ES-I3 (cell line): ENCODE data around the gene RPS15.
A peak's percentile ranks its signal among the peaks of the same experiment; 100 is the strongest.
"Not testable (repeated sequence)": the region's sequence is repeated elsewhere in the genome, so short reads cannot be mapped to it uniquely, and the experiment has no call there.

Source experiments
- H3K36me3 ChIP-seq: 2 replicates; pipeline ENCODE4 v1.6.1; 2013; ENCODE audit warnings: mild to moderate bottlenecking, low read length, control low read depth, moderate library complexity; ENCODE audit not compliant: insufficient read depth
- H3K4me1 ChIP-seq: 2 replicates; pipeline ENCODE4 v1.6.1; 2013; ENCODE audit warnings: mild to moderate bottlenecking, control low read depth, low read length; ENCODE audit not compliant: insufficient read depth
- H3K9ac ChIP-seq: 2 replicates; pipeline ENCODE4 v1.6.1; 2013; ENCODE audit warnings: low read depth, mild to moderate bottlenecking, low read length, moderate library complexity
- H3K9me3 ChIP-seq: 2 replicates; pipeline ENCODE4 v1.6.1; 2013; ENCODE audit warnings: mild to moderate bottlenecking, low read length, moderate library complexity; ENCODE audit not compliant: control insufficient read depth, insufficient read depth

Gene RPS15

GRCh38 chr19:1410136-1410786, 27.9 kb upstream of the RPS15 start:
- no peaks in the 10 kb centered on the region; the same call in 1 of the 2 replicates for H3K36me3 ChIP-seq
- H3K9ac ChIP-seq = no peak overlapping the region
- peaks cover 9% of the 10 kb centered on the region; the same call in 1 of the 2 replicates for H3K4me1 ChIP-seq

DNA sequence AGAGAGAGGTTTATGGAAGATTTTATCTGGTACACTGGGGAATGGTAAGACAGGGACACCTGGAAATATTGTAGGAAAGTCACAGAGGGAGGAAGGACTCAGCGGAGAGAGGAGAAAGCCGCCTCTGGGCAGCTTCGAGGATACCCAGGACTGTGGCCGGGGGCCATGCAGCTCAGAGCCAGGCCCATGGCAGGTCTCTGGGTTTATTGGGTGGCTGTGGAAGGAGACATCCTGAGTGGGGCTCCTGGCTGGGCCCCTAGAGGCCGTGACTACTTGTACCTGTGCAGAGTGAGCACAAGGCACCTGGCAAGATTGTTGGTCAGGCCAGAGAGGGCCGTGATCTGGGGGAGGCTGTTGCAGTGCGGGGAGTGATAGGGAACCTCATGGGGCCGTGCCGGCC, 27.4 kb upstream of the RPS15 start:
- no peaks in the 10 kb centered on the region; the same call in 1 of the 2 replicates for H3K36me3 ChIP-seq
- H3K9ac ChIP-seq = no peak overlapping the region
- H3K4me1 ChIP-seq = peaks cover 12% of the 10 kb centered on the region
- H3K9me3 ChIP-seq = no peaks in the 10 kb centered on the region

More at GRCh38 chr19:1410136-1410786, 27.9 kb upstream of the RPS15 start:
- no peaks in the 10 kb centered on the region for H3K9me3 ChIP-seq

DNA sequence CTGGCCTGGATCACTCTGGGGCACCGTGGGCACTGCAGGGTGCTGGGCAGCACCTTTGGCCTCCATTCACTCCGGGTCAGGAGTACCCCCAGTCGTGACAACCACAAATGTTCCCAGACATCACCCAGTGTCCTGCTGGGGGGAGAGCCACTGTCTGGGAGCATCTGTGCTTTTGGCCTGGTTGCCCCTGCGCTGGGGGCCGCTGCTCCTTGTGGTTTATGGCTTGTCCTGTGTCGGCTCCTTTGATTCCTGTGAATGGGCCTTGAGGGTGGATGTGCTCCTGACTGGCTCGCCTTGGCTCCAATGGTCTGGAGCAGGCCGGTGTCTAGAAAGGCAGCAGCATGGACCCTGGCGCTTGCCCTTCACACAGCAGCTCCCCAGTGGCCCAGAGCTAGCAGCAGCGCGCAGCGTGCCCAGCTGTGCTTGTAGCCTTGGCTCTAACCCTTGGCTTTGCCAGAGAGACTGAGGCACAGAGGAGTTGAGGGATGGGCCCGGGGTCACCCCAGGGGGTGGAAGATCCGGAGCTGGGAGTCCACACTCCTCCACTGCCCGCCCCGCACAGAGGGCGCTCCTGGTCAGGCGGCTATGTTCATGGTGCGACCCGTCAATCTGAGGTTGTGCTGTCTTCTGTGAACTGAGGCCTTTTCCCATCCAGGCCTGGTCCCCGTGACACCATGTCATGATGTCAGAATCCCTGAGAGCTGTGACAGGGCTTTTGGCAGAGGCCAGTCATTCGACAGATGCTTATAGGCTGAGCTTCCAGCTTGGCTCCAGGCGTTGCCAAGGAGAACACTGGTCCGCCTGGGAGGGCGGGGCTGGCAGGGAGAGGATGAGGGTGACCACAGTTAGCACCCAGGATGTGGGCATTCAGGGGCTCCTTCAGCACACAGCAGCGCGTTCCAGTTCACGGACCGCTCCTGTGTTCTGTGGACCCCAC, 26.7 kb upstream of the RPS15 start:
- H3K9ac ChIP-seq = no peak overlapping the region
- no peaks in the 10 kb centered on the region for H3K9me3 ChIP-seq
- H3K36me3 ChIP-seq = no peaks in the 10 kb centered on the region; the same call in 1 of the 2 replicates
- H3K4me1 ChIP-seq = peaks cover 20% of the 10 kb centered on the region

GRCh38 chr19:1412323-1412923, 25.8 kb upstream of the RPS15 start:
- H3K36me3 ChIP-seq = no peaks in the 10 kb centered on the region; the same call in 1 of the 2 replicates
- peaks cover 20% of the 10 kb centered on the region for H3K4me1 ChIP-seq
- H3K9ac ChIP-seq = no peak overlapping the region
- H3K9me3 ChIP-seq = no peaks in the 10 kb centered on the region

DNA sequence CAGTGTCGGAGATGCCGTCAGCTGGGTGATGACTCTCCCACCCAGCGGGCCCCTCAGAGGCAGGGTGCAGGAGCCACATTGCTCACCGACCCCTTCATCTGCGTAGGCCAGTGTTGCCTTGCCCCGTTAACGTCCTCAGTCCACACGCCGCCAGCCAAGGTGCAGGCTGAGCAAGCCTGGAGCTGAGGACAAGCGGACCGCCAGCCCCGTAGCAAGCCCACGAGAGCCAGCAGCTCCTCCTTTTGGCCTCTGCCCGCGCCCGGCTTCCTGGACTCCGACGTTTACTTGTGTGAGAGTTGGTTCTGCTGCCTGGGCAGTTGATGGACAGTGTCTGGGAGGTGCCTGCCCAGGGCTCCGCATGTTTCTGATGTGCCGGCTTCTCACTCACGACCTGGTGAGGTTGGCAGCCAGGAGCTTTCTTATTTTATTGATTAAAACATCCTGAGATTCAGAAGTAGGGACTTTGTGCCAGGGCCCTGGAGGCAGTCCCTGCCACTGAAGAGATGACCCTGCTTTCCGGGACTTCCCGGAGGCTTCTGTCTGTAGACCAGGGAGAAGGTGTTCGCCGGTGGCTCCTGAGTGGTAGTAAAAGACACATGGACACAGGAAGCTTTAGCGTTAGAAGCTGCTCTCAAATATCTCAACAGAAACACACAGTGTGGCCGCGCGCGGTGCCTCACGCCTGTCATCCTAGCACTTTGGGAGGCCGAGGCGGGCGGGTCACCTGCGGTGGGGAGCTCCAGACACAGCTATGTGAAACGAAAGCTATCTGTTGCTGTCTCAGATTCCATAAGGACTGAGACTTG, 25.0 kb upstream of the RPS15 start:
- H3K36me3 ChIP-seq = no peaks in the 10 kb centered on the region; the same call in 1 of the 2 replicates
- H3K4me1 ChIP-seq = peaks cover 20% of the 10 kb centered on the region
- H3K9me3 ChIP-seq = no peaks in the 10 kb centered on the region
- no peak overlapping the region for H3K9ac ChIP-seq

DNA sequence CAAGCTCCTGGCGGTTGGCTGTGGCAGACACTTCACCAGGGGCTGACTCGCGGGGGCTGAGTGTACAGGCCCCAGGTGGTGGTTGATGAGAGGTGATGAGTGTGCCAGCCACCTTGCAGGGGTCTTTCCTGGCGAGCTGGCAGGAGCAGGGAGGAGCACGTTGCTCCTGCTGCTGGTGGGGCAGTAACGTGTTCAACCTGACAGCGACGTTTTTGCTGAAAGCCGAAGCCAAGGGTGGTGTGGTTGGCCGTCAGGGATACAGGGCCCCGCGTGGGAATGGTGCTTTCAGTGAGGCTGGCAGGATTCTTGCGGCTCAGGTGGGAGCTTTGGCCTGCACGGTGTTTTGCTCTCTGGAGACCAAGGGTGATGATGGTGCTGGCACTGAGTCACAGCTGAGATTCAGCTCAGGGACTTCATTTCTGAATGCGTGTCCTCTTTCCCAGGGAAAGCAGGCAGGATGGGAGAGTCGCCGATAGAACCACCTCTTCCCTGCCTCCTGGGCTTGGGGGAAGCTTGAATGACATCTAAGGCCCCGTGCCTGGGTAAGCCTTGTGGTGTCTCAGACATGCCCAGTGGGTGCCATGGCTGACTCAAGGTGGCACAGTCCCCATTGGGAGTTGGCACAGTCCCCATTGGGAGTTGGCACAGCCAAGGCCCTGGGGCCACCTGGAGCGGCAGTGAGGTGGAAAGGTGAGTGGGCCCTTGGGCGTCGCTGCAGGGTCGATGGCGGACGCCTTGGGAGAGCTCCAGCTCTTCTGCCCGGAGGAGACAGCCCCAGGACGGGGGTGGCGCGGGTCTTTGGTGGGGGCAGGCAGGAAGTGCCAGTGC, 22.0 kb upstream of the RPS15 start:
- Histone ChIP-seq H3K9ac (peak overlapping the region; percentile 17; the same call in 1 of the 2 replicates), H3K36me3 (peaks cover 2% of the 10 kb centered on the region), H3K9me3 (no peaks in the 10 kb centered on the region), H3K4me1 (peaks cover 15% of the 10 kb centered on the region)

DNA sequence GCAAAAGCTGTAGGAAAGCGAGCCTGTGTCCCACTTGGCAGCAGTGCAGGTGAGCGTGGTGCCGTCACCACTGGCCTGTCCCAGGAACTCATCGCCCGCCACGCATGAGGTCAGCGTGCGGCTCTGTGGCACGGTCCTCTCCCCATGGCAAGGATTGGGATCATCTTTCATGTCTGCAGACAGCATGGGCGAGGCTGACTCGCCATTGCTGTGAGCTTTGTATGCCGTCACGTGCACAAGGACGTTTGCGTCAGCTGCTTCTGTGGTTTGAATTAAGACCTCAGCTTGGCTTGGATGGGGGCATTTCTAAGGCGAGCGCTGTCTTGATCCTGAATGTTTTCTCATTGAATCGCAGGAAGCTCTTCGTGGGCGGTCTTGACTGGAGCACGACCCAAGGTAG, 21.1 kb upstream of the RPS15 start:
- H3K4me1 ChIP-seq = peaks cover 15% of the 10 kb centered on the region
- H3K36me3 ChIP-seq = peaks cover 2% of the 10 kb centered on the region
- H3K9me3 ChIP-seq = no peaks in the 10 kb centered on the region
- H3K9ac ChIP-seq = no peak overlapping the region

DNA sequence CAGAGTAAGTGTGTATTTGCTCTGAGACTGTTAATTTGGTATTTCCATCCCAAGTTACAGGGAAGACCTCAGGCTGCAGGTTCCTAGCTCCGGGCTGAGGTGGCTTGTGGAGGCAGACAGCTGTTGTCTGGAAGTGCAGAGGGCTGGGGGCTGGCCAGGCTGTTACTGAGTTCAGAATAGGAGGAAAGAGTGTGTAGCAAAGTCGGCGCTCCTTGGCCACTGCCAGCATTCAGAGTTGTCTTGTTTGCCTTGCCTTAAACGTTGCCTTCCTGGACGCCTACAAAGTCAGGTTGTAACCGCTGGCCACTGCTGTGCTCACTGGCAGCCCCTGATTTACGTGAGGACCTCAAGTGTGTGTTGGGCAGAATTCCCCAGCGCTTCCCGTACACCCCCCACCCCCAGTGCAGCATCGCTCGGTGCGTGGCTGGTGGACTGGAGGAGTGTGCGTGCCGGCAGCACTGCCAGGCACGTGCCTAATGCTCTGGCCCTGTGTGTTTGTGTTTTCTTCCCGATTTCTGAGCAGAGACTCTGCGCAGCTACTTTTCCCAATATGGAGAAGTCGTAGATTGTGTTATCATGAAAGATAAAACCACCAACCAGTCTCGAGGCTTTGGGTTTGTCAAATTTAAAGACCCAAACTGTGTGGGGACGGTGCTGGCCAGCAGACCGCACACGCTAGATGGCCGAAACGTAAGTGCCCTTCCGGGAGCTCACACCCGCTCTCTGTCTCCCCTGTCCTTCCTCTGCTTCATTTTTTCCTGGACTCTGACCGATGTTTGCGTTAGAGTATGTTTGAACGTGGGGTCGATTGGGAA, 20.3 kb upstream of the RPS15 start:
- H3K36me3 ChIP-seq = peaks cover 2% of the 10 kb centered on the region
- no peaks in the 10 kb centered on the region for H3K9me3 ChIP-seq
- no peak overlapping the region for H3K9ac ChIP-seq
- H3K4me1 ChIP-seq = peaks cover 15% of the 10 kb centered on the region

DNA sequence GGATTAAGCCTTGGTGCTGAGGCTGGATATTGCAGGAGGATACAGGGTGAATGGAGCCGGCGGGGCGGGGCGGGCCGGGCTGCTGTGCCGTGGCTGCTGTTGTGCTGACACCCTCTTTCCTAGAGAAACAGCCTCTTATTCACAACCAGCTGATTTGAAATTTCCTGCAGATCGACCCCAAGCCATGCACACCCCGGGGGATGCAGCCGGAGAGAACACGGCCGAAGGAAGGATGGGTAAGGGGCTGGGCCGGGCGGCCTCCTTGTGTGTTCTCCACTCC, 19.8 kb upstream of the RPS15 start:
- Histone ChIP-seq H3K36me3 (peaks cover 6% of the 10 kb centered on the region), H3K4me1 (peaks cover 15% of the 10 kb centered on the region), H3K9me3 (no peaks in the 10 kb centered on the region), H3K9ac (no peak overlapping the region)

- H3K36me3 ChIP-seq = peaks cover 11% of the 10 kb centered on the region
These were observed 19.1 kb upstream of the RPS15 start for GRCh38 chr19:1418951-1419738.

DNA sequence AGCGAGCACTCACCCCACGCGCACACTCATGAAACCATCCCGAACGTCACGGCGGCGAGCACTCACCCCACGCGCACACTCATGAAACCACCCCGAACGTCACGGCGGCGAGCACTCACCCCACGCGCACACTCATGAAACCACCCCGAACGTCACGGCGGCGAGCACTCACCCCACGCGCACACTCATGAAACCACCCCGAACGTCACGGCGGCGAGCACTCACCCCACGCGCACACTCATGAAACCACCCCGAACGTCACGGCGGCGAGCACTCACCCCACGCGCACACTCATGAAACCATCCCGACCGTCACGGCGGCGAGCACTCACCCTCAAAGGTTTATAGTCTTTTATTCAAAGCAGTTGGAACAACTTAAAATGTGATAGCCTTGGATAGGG, 18.1 kb upstream of the RPS15 start:
- H3K9ac ChIP-seq, H3K9me3 ChIP-seq: not testable (repeated sequence)
- peaks cover 12% of the 10 kb centered on the region for H3K4me1 ChIP-seq
- H3K36me3 ChIP-seq = peaks cover 11% of the 10 kb centered on the region

More at GRCh38 chr19:1418951-1419738, 19.1 kb upstream of the RPS15 start:
- no peaks in the 10 kb centered on the region for H3K9me3 ChIP-seq
- H3K9ac ChIP-seq = no peak overlapping the region
- H3K4me1 ChIP-seq = peaks cover 15% of the 10 kb centered on the region

DNA sequence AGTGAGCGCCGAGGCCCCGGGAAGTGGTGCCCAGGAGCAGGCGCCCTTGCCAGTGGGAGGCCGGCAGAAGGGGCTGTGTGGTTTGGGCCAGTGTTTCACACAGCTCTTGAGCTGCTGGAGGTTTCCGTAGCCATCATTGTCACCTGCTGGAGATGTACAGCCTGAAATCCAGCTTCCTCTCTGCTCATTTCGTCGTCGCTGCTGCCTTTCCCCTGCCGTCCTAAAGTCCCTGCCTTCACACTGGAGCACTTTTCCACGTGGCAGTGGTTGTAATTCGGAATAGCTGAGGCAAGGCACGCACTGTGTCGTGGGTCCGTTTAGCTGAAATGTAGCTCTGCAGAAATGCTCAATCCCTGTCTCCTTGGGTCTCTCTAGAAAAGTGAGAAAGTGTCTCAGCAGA, 17.6 kb upstream of the RPS15 start:
- no peaks in the 10 kb centered on the region for H3K9me3 ChIP-seq
- H3K36me3 ChIP-seq = peaks cover 14% of the 10 kb centered on the region
- H3K4me1 ChIP-seq = peaks cover 9% of the 10 kb centered on the region
- H3K9ac ChIP-seq = no peak overlapping the region
